H9 (cell line): ENCODE measurements around the gene ARHGEF2. TPM values are rescaled to one million over a fixed set of nuclear protein-coding genes. Genes with fewer than 3 reads are reported as not detected.

Experiments
- DNase-seq: peaks from one replicate; pipeline ENCODE4 v3.0.0-alpha.2; 2017
- H2AFZ ChIP-seq: one replicate; pipeline ENCODE4 v1.6.1; 2013; ENCODE audit warnings: mild to moderate bottlenecking, low read length, control low read depth, moderate library complexity
- H2AK5ac ChIP-seq: 2 replicates; pipeline ENCODE4 v1.6.1; 2013; ENCODE audit warnings: low read length, control low read depth, mixed read lengths; ENCODE audit not compliant: insufficient read length
- H2BK120ac ChIP-seq: one replicate; pipeline ENCODE4 v1.6.1; 2013; ENCODE audit warnings: low read depth, mild to moderate bottlenecking, low read length, control low read depth, inconsistent platforms; ENCODE audit not compliant: poor library complexity, severe bottlenecking
- H2BK12ac ChIP-seq: 2 replicates; pipeline ENCODE4 v1.6.1; 2013; ENCODE audit warnings: low read length, control low read depth, mixed read lengths, low read depth; ENCODE audit not compliant: insufficient read length
- H2BK15ac ChIP-seq: 2 replicates; pipeline ENCODE4 v1.6.1; 2013; ENCODE audit warnings: low read depth, low read length, control low read depth
- H2BK20ac ChIP-seq: one replicate; pipeline ENCODE4 v1.6.1; 2013; ENCODE audit warnings: low read depth, mild to moderate bottlenecking, low read length, control low read depth, inconsistent platforms; ENCODE audit not compliant: poor library complexity, severe bottlenecking
- H2BK5ac ChIP-seq: 2 replicates; pipeline ENCODE4 v1.6.1; 2013; ENCODE audit warnings: low read length, control low read depth, mixed read lengths; ENCODE audit not compliant: insufficient read length
- H3K14ac ChIP-seq: 2 replicates; pipeline ENCODE4 v1.6.1; 2013; ENCODE audit warnings: low read length, control low read depth; ENCODE audit not compliant: insufficient read depth
- H3K18ac ChIP-seq: 2 replicates; pipeline ENCODE4 v1.6.1; 2013; ENCODE audit warnings: low read depth, mild to moderate bottlenecking, mixed read lengths, low read length, control low read depth; ENCODE audit not compliant: insufficient read length
- H3K23ac ChIP-seq: 2 replicates; pipeline ENCODE4 v1.6.1; 2013; ENCODE audit warnings: low read length, control low read depth, mixed read lengths, low read depth; ENCODE audit not compliant: insufficient read length
- H3K23me2 ChIP-seq: 2 replicates; pipeline ENCODE4 v1.6.1; 2013; ENCODE audit warnings: low read depth, mild to moderate bottlenecking, mixed read lengths, low read length, control low read depth; ENCODE audit not compliant: insufficient read length, poor library complexity, severe bottlenecking
- H3K27ac ChIP-seq: 2 replicates; pipeline ENCODE4 v1.5.1; 2013; ENCODE audit warnings: low read length, control low read depth, mixed read lengths, low read depth; ENCODE audit not compliant: insufficient read length
- H3K27me3 ChIP-seq: 2 replicates; pipeline ENCODE4 v1.6.1; 2013; ENCODE audit warnings: low read length, control low read depth, inconsistent platforms; ENCODE audit not compliant: insufficient read depth
- H3K4ac ChIP-seq: 2 replicates; pipeline ENCODE4 v1.6.1; 2013; ENCODE audit warnings: low read depth, mild to moderate bottlenecking, control low read depth, inconsistent platforms, low read length, moderate library complexity
- H3K4me1 ChIP-seq: 2 replicates; pipeline ENCODE4 v1.6.1; 2013; ENCODE audit warnings: low read length, control low read depth, inconsistent platforms; ENCODE audit not compliant: insufficient read depth
- H3K4me2 ChIP-seq: 2 replicates; pipeline ENCODE4 v1.6.1; 2013; ENCODE audit warnings: low read length, control low read depth, mixed read lengths; ENCODE audit not compliant: insufficient read length, insufficient read depth
- H3K56ac ChIP-seq: 2 replicates; pipeline ENCODE4 v1.6.1; 2013; ENCODE audit warnings: low read depth, mild to moderate bottlenecking, mixed read lengths, low read length, control low read depth; ENCODE audit not compliant: insufficient read length
- H3K79me1 ChIP-seq: 2 replicates; pipeline ENCODE4 v1.6.1; 2013; ENCODE audit warnings: low read depth, mild to moderate bottlenecking, moderate library complexity, low read length, control low read depth, inconsistent platforms; ENCODE audit not compliant: insufficient read depth, poor library complexity, severe bottlenecking
- H3K79me2 ChIP-seq: 2 replicates; pipeline ENCODE4 v1.6.1; 2013; ENCODE audit warnings: low read length, control low read depth, inconsistent platforms; ENCODE audit not compliant: insufficient read depth
- H3K9ac ChIP-seq: 2 replicates; pipeline ENCODE4 v1.6.1; 2013; ENCODE audit warnings: low read length, control low read depth, mixed read lengths; ENCODE audit not compliant: insufficient read length; ENCODE audit errors: extremely low read depth
- H3K9me3 ChIP-seq: one replicate; pipeline ENCODE4 v1.6.1; 2013; ENCODE audit warnings: low read depth, low read length, inconsistent platforms; ENCODE audit not compliant: control insufficient read depth
- H3T11ph ChIP-seq: one replicate; pipeline ENCODE4 v1.6.1; 2013; ENCODE audit warnings: mild to moderate bottlenecking, low read length, control low read depth, inconsistent platforms
- H4K20me1 ChIP-seq: one replicate; pipeline ENCODE4 v1.6.1; 2013; ENCODE audit not compliant: control insufficient read depth, insufficient read length, insufficient read depth
- H4K5ac ChIP-seq: 2 replicates; pipeline ENCODE4 v1.6.1; 2013; ENCODE audit warnings: low read depth, mild to moderate bottlenecking, mixed read lengths, low read length, control low read depth; ENCODE audit not compliant: insufficient read length
- H4K8ac ChIP-seq: replicated peaks from 2 replicates; pipeline ENCODE4 v1.6.1; 2013; ENCODE audit warnings: low read length, control low read depth, mixed read lengths, low read depth; ENCODE audit not compliant: insufficient read length
- H4K91ac ChIP-seq: 2 replicates; pipeline ENCODE4 v1.6.1; 2013; ENCODE audit warnings: low read depth, mild to moderate bottlenecking, moderate library complexity, mixed read lengths, low read length, control low read depth; ENCODE audit not compliant: insufficient read length
- H3K27ac Mint-ChIP-seq, 3 experiments: 2 replicates in 2 of 3; 3 replicates in 1 of 3; pipeline ENCODE4 v1.8.0; 2020 to 2021; ENCODE audit warnings: mixed read lengths in 3 of 3, mild to moderate bottlenecking in 1 of 3, moderate library complexity in 1 of 3
- H3K27me3 Mint-ChIP-seq: 2 replicates; pipeline ENCODE4 v1.8.0; 2021; ENCODE audit warnings: low read depth, mild to moderate bottlenecking, moderate library complexity, mixed read lengths
- H3K36me3 Mint-ChIP-seq, 3 experiments: 2 replicates in 2 of 3; 3 replicates in 1 of 3; pipeline ENCODE4 v1.8.0; 2020 to 2021; ENCODE audit warnings: low read depth in 3 of 3, mixed read lengths in 3 of 3; ENCODE audit not compliant: insufficient read depth in 1 of 3
- H3K4me1 Mint-ChIP-seq, 2 experiments: 2 replicates each; pipeline ENCODE4 v1.8.0; 2020; ENCODE audit warnings: mixed read lengths in 2 of 2
- H3K4me3 Mint-ChIP-seq, 2 experiments: 2 replicates in 1 of 2; 3 replicates in 1 of 2; pipeline ENCODE4 v1.8.0; 2020 to 2021; ENCODE audit warnings: mild to moderate bottlenecking in 2 of 2, mixed read lengths in 2 of 2, moderate library complexity in 1 of 2
- H3K9me3 Mint-ChIP-seq, 2 experiments: 2 replicates in 1 of 2; 3 replicates in 1 of 2; pipeline ENCODE4 v1.8.0; 2020; ENCODE audit warnings: mild to moderate bottlenecking in 2 of 2, mixed read lengths in 2 of 2, moderate library complexity in 1 of 2
- WGBS: extraction: QIAGEN DNeasy Blood & Tissue Kit; methylation state at CpG from one replicate; pipeline ENCODE4 v1.1.7; 2013; ENCODE audit warnings: missing lambda C conversion rate, low lambda C conversion rate, mixed read lengths; ENCODE audit not compliant: insufficient read length; ENCODE audit errors: extremely low coverage; 5-methylcytosine and 5-hydroxymethylcytosine counted together
- total RNA-seq: library from RNA; stranded (reverse); gene quantifications from 2 replicates; pipeline ENCODE4 v1.2.1, GENCODE V29; 2021
- TF ChIP-seq, protein P1 (sequence below): fragments of 200-600 bp; sonication (generic); conservative IDR thresholded peaks from 3 replicates; pipeline ENCODE4 v1.8.0; 2021; ENCODE audit warnings: antibody characterized with exemption, mild to moderate bottlenecking

The ARHGEF2 gene
- total RNA-seq, 1 experiment from 2014 or later = 111 TPM

DNA sequence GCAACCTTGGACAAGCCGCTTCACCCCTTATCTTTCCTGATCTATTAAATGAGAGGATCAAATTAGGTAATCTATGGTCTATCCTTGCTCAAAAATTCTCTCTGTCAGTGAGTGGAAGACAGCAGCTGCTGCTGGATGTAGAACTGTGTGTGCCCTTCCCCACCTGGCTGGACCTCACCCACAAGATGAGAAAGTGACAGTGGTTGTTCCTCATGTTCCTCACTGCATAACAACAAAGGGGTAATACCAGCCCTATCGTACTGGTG lies 25.5 kb upstream of the ARHGEF2 start:
- no peaks in the 10 kb centered on the region for H3K9me3 ChIP-seq
- no peaks in the 10 kb centered on the region for H3K79me1 ChIP-seq
- H2BK5ac ChIP-seq = no peak overlapping the region
- Mint-ChIP-seq H3K4me1 (peaks cover 10 to 13% of the 10 kb centered on the region in 2 experiments), H3K36me3 (peaks cover 5 to 10% (median 5%) of the 10 kb centered on the region in 3 experiments; a peak in 6 of 7 replicates), H3K4me3 (no peak overlapping the region), H3K27ac (no peak overlapping the region), H3K9me3 (no peaks in the 10 kb centered on the region), H3K27me3 (peaks cover 2% of the 10 kb centered on the region; the same call in 1 of the 2 replicates)
- no peak overlapping the region for H2BK12ac ChIP-seq
- no CpG with 5 or more reads among the region's 2 CpGs for WGBS
- no peaks in the 10 kb centered on the region for H3K23me2 ChIP-seq
- no peak overlapping the region for H4K91ac ChIP-seq
- no peak overlapping the region for H3K4me2 ChIP-seq
- no peak overlapping the region for H4K5ac ChIP-seq
- no peak overlapping the region for H2BK20ac ChIP-seq
- no peak overlapping the region for H2BK120ac ChIP-seq
- no peak overlapping the region for H3K14ac ChIP-seq
- H3K27me3 ChIP-seq = no peaks in the 10 kb centered on the region
- TF ChIP-seq, protein P1, sequence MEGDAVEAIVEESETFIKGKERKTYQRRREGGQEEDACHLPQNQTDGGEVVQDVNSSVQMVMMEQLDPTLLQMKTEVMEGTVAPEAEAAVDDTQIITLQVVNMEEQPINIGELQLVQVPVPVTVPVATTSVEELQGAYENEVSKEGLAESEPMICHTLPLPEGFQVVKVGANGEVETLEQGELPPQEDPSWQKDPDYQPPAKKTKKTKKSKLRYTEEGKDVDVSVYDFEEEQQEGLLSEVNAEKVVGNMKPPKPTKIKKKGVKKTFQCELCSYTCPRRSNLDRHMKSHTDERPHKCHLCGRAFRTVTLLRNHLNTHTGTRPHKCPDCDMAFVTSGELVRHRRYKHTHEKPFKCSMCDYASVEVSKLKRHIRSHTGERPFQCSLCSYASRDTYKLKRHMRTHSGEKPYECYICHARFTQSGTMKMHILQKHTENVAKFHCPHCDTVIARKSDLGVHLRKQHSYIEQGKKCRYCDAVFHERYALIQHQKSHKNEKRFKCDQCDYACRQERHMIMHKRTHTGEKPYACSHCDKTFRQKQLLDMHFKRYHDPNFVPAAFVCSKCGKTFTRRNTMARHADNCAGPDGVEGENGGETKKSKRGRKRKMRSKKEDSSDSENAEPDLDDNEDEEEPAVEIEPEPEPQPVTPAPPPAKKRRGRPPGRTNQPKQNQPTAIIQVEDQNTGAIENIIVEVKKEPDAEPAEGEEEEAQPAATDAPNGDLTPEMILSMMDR = no peak
- H4K8ac ChIP-seq = no peak overlapping the region
- no peaks in the 10 kb centered on the region for H4K20me1 ChIP-seq
- H3K27ac ChIP-seq = no peak overlapping the region
- no peak overlapping the region for H3K23ac ChIP-seq
- H3K9ac ChIP-seq = no peak overlapping the region
- no peak overlapping the region for H2AK5ac ChIP-seq
- no peak overlapping the region for H2BK15ac ChIP-seq
- H2AFZ ChIP-seq = no peak overlapping the region
- no peak overlapping the region for H3K18ac ChIP-seq
- H3T11ph ChIP-seq = no peak overlapping the region
- H3K4ac ChIP-seq = no peak overlapping the region
- no peak overlapping the region for H3K56ac ChIP-seq
- DNase-seq = no peak
- H3K4me1 ChIP-seq = no peaks in the 10 kb centered on the region
- no peaks in the 10 kb centered on the region for H3K79me2 ChIP-seq
